Measurements from ENCODE around the gene OR10C1.

GRCh38 chr6:29456971-29457370 is 17.9 kb downstream of the OR10C1 start, which contains the start of the genes OR11A1 and OR2H1:
- TF ChIP-seq CTCF (IDR thresholded peaks at IDR 0.05): no peak
- TF ChIP-seq ZFX (IDR thresholded peaks at IDR 0.05; ENCODE audit: borderline replicate concordance): no peak
